Measurements from ENCODE around the gene BTBD18.
"Not testable (repeated sequence)": the region's sequence is repeated elsewhere in the genome, so short reads cannot be mapped to it uniquely, and the experiment has no call there.

- TF ChIP-seq POLR2A, CTCF (IDR thresholded peaks at IDR 0.05): not testable (repeated sequence)
Measured at GRCh38 chr11:57716726-57717125, 34.9 kb downstream of the BTBD18 start.

Measured in testis (tissue), 2 donors.